Activated T-helper 1 cell treated with Interleukin-2 at 50 U/mL for 16 hours (primary cell): ENCODE results near the gene DENND4C.

Experiments used
- DNase-seq: peaks from one replicate; pipeline ENCODE4 v3.0.0-alpha.2; 2020; ENCODE audit warnings: low read depth

The DENND4C gene

DNA sequence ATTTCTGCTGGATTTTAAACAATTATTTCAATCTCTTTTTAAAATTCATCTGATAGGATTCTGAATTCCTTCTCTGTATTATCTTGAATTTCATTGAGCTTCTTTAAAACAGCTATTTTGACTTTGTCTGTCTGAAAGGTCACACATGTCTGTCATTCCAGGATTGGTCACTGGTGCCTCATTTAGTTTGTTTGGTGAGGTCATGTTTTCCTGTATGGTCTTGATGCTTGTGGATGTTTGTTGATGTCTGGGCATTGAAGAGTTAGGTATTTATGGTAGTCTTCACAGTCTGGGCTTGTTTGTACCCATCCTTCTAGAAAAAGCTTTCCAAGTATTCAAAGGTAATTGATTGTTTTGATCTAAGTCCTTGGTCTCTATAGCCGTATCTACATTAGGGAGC lies 39.1 kb downstream of the DENND4C start:
- DNase-seq = no peak

DNA sequence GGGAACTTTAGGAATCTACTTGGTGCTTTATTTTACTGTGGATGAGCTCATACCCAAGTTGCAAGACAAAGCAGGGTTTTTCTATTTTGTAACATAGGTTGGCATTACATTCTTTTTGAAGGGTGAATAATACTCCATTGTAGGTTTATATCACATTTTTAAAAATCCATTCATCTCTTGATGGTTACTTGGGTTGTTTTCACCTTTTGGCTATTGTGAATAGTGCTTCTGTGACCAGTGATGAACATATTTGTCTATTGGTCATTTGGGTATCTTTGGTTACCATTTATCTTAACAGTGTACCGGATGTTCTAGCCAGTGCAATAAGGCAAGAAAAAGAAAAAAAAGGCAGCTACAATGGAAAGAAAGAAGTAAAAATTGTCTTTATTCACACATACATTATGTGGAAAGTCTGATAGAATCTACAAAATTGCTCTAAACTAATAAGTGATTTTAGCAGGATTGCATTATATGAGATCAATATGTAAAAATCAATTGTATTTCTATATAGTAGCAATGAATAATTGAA lies 40.0 kb downstream of the DENND4C start:
- DNase-seq = no peak

DNA sequence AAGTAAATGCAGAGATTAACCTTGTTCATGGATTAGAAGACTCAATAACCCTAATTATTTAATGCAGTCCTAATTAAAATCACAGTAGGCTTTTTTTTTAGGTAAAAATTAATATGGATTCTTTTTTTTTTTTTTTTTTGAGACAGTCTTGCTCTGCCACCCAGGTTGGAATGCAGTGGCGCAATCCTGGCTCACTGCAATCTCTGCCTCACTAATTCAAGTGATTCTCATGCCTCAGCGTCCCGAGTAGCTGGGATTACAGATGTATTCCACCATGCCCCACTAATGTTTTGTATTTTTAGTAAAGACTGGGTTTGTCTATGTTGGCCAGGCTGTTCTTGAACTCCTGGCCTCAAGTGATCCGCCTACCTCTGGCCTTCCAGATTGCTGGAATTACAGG lies 40.6 kb downstream of the DENND4C start:
- DNase-seq = no peak

DNA sequence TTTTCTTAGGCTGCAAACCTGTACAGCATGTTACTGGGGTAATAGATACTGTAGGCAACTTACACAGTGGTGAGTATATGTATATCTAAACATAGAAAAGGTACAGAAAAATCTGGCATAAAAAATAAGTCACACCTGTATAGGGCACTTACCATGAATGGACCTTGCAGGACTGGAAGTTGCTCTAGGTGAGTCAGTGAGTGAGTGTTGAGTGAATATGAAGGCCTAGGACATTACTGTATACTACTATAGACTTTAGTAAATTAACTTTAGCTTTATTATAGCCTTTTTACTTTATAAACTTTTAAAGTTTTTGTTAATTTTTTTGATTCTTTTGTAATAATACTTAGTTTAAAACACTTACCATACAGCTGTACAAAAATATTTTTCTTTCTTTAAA lies 51.3 kb downstream of the DENND4C start:
- DNase-seq = no peak

DNA sequence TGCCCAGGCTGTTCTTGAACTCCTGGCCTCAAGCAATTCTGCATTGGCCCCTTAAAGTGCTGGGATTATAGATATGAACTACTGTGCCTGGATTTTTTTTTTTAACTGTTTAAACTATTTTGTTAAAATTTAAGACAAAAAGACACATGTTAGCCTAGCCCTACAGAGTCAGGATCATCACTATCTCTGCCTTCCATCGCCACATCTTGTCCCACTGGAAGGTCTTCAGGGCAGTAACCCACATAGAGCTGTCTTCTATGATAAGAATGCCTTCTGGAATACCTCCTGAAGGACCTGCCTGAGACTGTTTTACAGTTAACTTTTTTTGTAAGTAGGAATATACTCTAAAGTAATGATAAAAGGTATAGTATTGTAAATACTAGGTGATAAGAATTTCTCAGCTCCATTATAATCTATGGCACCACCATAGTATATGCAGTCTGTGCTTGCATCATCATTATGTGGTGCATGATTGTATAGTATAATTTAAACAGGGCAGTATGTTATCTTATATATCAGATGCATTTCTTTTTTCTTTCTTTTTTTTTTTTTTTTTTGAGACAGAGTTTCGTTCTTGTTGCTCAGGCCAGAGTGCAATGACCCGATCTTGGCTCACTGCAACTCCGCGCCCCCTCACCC lies 52.7 kb downstream of the DENND4C start:
- no peak for DNase-seq

DNA sequence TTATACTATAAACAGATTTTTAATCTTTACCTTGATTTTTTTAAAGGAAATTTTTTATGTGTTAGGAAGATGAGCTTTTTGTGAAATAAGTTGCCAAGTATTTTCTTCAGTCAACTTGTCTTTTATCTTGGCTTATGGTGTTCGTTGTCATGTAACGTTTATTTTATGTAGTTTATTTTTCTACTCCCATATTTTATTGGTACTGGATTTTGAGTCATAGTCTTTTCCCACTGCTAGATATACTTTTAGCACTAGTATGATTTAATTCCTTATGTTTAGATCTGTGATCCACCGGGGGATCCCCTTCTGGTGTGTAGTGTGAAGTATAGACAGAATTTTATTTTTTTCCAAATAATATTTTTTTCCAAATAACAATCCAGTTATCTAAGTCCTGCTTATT lies 54.2 kb downstream of the DENND4C start:
- DNase-seq = no peak

DNA sequence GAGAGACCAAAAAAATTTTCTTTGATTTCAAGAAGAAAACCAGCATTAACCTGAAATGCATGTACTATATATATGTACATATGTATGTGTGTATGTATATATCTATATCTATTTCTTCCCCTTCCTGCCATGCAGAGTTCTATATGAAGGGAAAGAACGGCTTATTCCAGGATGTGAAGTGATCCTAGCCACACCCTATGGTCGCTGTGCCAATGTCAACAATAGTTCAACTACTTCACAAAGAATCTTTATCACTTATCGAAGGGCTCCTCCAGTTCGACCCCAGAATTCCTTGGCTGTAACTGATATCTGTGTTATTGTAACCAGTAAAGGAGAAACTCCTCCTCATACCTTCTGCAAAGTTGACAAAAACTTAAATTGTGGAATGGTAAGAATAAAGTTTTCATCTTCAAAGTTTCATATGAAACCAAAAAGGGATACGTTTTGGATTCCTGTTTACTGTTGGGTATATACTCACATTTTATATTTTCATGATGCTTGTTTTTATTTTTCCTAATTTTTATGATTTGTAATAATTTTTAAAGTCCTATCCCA lies 56.2 kb downstream of the DENND4C start:
- DNase-seq = no peak

DNA sequence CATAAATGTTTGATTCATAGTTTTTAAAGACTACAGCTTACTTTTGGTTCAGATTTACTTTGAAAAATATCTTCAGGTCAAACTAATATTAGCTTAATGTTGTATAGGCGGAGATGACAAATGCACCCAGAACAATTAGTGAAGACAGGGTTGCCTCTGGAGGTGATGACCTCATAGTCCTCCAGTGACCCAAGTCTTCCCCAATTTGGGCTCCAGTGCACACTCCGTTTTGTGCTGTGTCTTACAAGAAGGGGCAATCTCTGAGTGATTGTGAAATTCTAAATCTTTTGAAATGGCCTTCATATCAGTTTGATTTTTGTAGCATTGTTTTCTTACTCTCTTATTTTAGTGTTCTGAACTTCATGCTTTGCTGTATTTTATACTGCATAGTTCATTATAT lies 57.6 kb downstream of the DENND4C start:
- no peak for DNase-seq

DNA sequence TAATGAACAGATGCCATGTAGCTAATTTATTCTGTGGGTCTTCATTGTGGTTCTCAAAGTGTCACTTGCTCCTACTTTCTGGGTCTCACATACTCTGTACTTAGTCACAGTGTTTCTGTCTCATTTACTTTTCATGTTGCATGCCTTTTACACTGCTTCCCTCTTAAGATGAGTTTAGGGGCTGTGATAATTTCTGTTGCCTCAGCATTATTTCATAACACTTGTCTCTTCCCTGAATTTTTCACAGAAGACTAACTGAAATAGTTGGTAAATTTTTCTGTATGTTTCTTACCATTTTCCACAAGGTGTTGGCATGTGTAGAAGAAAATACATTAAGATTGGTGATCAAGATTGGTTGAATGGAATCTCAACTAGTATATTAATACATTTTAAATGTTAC lies 59.6 kb downstream of the DENND4C start:
- DNase-seq = no peak

DNA sequence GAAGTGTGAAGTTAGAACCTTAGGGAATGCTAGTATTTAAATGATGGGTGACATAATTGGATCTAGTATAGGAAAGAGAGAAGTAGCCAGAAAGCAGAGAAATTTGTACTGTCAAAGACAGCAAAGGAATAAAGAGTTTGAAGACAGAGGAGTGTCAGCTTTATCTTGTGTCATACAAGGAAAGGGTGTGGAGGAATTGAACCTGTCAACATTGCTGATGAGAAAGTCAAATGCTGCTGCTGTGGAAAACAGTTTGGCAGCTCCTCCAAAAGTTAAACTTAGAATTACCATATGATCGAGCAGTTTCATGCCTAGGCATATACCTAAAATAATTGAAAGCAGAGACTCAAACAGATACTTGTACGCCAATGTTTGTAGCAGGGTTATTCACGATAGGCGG lies 63.7 kb downstream of the DENND4C start:
- DNase-seq = no peak

DNA sequence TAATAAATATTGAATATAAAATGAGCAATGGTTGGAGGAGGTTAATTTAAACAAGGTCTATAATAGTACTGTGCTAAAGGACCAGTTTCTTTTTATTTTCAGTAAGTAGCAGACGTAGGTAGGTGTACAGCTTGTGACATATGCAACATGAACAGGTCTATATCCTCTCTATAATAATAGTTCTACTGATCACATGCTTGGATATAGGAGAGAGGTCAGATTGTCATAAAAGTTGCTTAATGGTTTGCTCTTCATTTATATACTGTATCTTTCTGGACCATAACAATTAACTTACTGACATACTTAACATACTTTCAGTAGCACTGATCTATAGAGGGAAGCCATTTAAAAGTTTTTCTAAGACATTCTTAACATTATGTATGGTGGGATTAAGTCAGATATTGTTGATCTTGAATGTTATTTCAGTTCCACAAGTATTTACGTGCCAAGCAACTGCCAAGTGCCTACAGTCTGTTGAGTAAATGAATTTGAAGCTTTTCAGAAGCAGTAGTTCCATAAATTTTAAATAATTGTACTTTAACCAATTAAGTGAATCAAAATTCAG lies 68.0 kb downstream of the DENND4C start:
- DNase-seq = no peak

DNA sequence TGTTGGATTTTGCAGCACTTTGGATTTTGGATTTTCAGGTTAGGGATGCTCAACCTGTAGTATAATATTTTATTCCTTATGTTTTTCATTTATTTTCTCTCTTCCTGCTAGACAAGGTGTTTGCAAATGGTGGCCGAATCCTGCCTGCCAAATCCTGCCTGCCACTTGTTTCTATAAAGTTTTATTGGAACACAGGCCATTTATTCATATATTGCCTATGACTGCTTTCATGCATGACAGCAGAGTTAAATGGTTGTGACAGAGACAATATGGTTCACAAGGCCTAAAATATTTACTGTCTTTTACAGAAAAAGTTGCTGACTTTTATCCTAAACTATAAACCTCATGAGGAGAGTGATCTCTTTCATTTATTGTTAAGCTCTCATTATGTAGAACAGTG lies 72.7 kb downstream of the DENND4C start:
- no peak for DNase-seq

DNA sequence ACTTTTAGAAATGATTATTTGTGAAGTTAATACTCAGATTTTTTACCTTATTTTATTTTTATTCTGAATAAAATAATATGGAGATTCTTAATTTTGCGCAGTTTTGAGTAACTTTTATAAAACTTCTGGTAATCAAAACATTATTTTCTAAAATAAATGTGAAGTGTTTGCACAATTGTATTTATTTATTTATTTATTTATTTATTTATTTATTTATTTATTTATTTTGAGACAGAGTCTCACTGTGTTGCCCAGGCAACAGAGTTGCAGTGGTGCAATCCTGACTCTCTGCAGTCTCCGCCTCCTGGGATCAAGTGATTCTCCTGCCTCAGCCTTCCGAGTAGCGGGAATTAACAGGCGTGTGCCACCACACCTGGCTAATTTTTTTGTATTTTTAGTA lies 76.1 kb downstream of the DENND4C start:
- no peak for DNase-seq

DNA sequence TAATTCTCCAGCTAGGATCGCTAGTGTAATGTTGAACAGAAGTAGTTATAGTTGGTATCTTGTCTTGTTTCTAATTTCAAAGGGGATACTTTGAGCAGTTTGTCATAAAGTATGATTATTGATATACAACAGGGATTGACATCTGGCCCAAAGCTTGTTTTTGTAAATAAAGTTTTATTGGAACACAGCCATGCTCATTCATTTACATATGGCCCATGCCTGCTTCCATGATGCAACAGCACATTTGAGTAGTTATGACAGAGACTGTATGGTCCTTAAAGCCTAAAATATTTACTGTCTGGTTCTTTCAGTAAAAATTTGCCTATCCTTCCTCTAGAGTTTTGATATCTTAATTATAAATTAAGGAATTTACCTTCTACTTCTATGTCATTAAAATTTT lies 79.8 kb downstream of the DENND4C start:
- DNase-seq = no peak

DNA sequence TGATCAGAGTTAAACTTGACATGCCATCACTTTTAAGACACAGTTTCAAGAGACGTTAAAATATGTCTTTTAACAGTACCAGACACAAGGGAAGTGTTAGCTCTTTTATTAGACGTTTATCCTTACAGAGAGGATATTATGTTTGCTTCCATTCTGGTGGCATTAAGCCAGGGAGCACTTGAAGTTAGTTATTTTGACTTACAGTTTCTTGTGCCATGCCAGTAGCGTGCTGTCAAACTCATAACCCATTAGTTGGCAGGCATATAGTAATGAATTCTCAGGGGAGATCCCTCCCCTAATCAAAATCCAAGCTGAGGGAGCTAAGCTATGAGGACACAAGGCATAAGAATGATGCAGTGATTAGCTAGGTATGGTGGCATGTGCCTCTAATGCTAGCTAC lies 83.1 kb downstream of the DENND4C start:
- no peak for DNase-seq

DNA sequence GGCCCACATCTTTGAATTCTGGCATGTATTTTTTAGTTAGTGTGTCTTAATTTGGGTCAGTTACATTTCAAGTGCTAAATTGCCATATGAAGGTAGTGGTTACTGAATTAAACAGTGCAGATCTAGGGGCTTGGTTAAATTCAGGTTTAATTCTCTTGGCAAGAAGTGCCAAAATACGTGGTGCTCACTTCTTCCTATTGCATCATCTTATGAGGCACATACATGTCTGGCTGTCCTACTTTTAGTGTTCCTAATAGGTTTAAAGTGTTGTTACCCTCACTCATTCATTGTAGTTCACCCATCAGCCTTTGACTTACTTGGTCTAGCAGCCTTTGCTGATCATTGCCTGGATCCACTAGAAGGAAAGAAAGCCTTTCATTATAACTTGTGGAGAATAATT lies 90.0 kb downstream of the DENND4C start:
- no peak for DNase-seq

DNA sequence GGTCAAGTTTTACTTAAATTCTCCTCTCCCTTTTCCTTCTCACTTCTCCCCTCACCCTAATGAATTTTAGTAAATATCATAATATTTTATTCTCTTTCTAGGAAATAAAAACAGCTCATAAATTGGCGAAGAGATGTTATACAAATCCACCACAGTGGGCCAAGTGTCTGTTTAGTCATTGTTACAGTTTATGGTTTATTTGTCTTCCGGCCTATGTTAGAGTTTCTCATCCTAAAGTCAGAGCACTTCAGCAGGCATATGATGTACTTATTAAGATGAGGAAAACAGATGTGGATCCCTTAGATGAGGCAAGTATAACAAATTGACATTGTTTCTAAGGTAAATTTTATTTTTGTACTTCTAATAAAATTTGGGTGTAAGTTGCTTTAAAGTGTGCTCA lies 101.4 kb downstream of the DENND4C start:
- no peak for DNase-seq

DNA sequence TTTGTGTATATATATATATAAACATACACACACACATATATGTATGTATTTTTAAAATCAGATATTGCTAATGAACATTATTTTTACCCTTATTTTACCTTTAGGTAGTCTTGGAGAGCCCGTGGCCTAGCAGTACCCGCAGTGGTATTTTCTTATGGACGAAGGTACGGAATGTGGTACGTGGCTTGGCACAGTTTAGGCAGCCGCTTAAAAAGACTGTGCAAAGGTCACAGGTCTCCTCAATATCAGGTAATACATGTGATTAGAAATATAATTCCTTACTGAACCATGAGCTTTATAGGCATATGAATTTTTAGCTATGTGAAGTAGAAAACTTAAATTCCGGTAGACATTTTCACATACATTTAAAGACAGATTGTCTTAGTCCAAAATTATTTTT lies 105.7 kb downstream of the DENND4C start:
- no peak for DNase-seq

DNA sequence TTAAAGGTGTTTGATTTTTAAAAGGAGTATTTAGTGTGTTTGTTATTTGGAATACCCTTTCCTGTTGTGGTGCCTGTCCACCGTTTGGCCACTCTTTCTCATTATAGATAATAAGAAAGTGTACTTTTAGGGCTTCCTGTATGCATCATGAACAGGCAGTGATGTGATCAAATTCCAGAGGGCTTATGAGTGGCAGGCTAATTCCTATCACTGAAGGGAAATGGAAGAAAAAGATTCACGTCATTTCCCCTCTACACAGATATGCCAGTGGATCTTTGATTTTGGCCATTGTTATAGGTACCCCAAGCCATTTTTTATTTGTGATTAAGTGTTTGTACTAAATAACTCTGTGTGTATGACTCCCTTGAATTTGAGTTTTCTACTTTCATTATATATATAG lies 112.5 kb downstream of the DENND4C start:
- DNase-seq = no peak

DNA sequence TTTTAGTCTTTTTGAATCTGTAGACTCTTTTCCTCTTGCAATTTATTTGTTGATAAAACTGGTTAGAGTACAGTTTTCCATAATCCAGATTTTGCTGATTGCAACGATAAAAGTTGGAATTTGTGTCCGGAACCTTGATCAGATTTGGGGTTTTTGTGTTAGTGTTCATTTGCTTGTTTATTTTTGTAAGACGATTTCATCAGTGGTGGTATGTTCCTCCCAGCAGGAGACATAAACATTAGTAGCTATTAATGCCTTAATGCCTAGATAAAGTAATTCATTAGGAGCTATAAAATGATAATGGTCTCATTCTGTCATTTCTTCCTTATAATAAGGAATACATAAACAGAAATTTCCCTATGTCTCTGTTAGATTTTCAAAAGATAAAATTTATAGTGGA lies 128.2 kb downstream of the DENND4C start:
- DNase-seq = no peak

DNA sequence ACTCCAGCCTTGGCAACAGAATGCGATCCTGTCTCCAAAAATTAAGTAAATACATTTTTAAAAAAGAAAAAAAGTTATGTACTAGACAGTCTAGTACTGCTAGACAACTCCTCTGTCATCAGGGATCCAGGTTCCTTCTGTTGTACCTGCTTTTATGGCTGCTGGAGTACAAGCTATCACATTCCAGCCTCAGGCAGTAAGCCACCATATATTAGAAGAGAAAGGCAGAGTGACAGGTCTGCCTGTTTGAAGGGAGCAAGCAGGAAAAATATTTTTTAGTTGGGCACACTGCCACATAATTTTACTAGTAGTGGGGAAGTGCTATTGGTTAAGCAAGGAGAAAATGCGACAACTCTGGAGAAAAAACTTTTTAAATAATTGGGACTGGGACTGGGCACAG lies 138.6 kb downstream of the DENND4C start:
- DNase-seq = no peak

DNA sequence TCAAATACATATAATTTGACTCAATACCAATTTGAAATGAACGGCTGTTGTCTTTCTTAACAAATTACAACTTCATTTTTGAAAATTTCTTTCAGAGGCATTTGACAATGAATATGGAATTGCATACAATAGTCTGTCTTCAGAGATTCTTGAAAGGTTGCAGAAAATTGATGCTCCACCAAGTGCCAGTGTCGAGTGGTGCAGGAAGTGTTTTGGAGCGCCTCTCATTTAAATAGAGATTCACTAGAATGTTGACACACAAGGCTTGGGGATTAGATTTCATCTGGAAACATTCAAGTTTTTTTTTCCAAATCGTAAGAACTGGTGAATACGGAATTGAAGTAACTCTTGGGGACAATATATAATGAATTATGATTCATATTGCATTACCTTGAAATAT lies 141.4 kb downstream of the DENND4C start:
- no peak for DNase-seq

DNA sequence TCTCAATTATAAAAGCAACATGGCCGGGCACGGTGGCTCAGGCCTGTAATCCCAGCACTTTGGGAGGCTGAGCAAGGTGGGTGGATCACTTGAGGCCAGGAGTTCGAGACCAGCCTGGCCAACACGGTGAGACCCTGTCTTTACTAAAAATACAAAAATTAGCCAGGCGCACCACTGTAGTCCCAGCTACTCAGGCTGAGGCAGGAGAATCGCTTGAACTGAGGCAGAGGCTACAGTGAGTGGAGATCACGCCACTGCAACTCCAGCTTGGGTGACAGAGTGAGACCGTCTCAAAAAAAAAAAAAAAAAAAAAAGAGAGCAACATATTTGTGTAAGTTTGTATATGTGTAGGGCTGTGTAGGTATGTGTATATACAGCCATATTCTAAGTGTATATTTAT lies 142.1 kb downstream of the DENND4C start:
- DNase-seq = no peak

DNA sequence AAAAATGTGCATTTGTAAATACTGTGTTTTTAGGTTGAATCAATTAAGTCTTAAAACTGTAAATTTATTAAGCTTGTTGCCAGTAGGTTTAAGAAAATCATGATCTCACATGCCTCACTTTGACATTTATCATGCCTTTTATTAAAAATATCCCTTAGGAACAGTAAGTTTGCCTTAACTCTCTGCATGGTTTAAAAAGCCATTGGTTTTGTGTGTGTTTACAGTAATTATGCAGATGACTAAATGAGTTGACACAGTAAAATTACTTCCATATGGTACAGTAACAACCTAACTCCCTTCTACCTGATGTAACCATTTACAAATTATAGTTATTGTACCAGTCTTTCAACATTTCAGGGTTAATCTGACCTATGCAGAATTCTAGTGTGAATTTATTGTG lies 143.0 kb downstream of the DENND4C start:
- DNase-seq = no peak
